Measurements from ENCODE around the gene NOTO. TPM values are rescaled to one million over a fixed set of nuclear protein-coding genes. Genes with fewer than 3 reads are reported as not detected.

NOTO gene
- total RNA-seq, 2 donors from 2014 or later = not detected

DNA sequence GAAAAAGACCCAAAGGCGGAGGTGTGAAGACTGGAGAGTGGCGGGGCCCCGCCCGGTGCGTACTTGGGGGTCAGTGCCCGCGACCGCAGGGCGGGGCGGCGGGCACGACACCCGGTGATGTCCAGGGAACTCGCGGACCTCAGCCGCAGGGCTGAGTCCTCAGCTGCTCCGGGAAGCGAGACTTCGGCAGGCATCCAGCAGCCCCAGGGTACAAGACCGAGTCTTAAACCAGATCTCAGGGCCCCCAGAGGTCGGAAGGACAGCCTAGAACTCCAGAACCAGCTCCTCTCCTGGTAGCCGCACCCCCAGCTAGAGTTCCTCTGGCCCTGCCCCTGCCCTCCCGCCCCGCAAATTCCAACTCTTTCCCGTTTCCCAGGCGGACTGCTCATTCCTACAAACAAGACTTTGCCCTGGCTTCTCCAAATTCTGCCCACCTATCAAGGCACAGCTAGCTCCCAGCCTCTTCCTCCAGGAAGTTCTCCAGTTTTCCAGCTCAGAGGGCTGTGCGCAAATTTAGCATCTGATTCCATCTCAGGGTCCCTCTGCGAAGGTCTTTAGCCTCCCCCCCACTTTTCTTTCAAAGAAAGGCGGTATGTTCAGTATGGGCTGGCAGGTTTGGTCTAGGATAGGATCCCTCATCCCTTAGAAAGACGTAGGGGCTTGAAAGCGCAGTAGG is 26.0 kb upstream of the NOTO start:
- TF ChIP-seq, protein P1, sequence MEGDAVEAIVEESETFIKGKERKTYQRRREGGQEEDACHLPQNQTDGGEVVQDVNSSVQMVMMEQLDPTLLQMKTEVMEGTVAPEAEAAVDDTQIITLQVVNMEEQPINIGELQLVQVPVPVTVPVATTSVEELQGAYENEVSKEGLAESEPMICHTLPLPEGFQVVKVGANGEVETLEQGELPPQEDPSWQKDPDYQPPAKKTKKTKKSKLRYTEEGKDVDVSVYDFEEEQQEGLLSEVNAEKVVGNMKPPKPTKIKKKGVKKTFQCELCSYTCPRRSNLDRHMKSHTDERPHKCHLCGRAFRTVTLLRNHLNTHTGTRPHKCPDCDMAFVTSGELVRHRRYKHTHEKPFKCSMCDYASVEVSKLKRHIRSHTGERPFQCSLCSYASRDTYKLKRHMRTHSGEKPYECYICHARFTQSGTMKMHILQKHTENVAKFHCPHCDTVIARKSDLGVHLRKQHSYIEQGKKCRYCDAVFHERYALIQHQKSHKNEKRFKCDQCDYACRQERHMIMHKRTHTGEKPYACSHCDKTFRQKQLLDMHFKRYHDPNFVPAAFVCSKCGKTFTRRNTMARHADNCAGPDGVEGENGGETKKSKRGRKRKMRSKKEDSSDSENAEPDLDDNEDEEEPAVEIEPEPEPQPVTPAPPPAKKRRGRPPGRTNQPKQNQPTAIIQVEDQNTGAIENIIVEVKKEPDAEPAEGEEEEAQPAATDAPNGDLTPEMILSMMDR (IDR thresholded peaks at IDR 0.05) = no peak
- Histone ChIP-seq H3K27ac (peak overlapping the region; percentile 71 to 80), H3K9me3 (no peaks in the 10 kb centered on the region), H3K4me3 (peak overlapping the region; percentile 77), H3K4me1 (ENCODE audit: control insufficient read depth in 1 of 2, low read depth in 2 of 2) (peaks cover 0 to 19% of the 10 kb centered on the region in 2 donors), H3K27me3 (replicated peaks; ENCODE audit: insufficient read depth) (no peaks in the 10 kb centered on the region), H3K36me3 (no peaks in the 10 kb centered on the region)
- DNase-seq (ENCODE audit: low spot score) (no peak), ATAC-seq (ENCODE audit: insufficient number of reproducible peaks, low FRiP score, low read depth) (peak; percentile 46)

DNA sequence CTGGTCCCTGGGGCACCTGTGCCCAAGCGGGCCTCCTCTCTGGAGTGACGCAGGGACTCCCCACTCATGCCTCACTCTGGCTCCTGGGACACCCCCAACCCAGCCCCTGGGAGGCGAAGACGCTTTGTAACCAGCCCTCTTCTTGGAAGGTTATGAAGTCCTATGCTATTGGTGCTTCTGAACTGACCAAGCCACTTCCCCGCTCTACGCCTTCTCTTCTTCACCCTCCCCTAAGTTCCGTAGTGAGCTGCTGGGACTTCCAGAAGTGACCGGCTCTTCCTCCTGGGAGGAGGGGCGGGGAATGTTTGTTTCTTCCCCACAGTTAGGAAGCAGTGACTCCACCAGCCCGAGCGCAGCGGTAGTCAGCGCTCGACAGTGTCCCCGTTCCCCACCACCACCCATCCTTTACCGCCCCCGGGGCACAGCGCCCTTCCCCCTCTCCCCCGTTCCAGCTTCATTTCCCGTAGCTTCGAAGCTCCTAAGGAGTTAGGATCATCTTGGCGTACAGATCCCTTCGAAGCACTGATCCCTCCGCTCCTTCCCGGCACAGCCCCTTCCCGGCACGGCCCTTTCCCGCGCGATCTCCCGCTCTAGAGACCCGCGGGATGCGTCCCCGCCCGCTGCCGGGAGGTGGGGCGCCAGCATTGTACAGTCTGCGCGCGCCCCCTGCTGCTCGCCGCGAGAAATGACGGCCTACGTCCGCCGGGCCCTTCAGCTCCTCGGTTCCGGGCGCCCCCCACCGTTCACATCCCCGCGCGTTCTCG is 25.3 kb upstream of the NOTO start:
- DNase-seq (ENCODE audit: low spot score) = peak; percentile 79
- Histone ChIP-seq H3K4me1 (ENCODE audit: control insufficient read depth in 1 of 2, low read depth in 2 of 2) (peaks cover 0 to 19% of the 10 kb centered on the region in 2 donors), H3K4me3 (peak overlapping the region; percentile 77), H3K27me3 (replicated peaks; ENCODE audit: insufficient read depth) (no peaks in the 10 kb centered on the region), H3K36me3 (no peaks in the 10 kb centered on the region), H3K27ac (peak overlapping the region; percentile 71 to 80), H3K9me3 (no peaks in the 10 kb centered on the region)
- TF ChIP-seq, protein P1 (IDR thresholded peaks at IDR 0.05) = peak; percentile 98
- peak; percentile 65 for ATAC-seq (ENCODE audit: insufficient number of reproducible peaks, low FRiP score, low read depth)

DNA sequence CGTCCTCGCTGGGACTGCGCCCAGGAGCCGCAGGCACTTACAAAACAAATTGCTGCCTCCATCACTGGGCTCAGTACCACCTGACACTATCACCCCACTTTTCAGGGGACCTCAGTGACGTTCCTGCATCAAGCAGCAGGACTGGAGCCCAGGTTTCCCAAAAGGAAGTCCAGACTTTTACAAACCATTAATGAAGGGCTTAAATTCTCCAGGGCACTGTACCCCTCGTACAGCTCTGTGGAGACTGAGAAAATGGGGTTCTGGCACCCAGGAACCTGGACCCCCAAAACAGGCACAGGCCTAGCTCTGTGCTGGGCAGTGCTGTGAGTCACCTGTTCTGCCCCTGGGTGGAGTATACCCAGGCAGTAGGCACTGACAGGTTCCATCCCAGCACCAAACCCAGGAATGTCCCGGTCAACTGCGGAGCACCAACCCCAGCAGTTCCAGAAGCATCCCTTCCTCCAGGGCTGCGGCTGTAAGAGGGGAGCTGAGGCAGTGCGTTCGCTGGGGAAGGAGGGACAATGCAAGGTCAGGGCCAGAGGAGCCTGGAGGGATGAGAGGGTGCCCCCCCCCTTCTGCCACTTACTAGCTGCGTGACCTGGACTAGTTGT is 24.6 kb upstream of the NOTO start:
- Histone ChIP-seq H3K4me1 (ENCODE audit: control insufficient read depth in 1 of 2, low read depth in 2 of 2) (peaks cover 0 to 19% of the 10 kb centered on the region in 2 donors), H3K36me3 (no peaks in the 10 kb centered on the region), H3K27ac (no peak overlapping the region), H3K9me3 (no peaks in the 10 kb centered on the region), H3K27me3 (replicated peaks; ENCODE audit: insufficient read depth) (no peaks in the 10 kb centered on the region), H3K4me3 (peak overlapping the region; percentile 77)
- DNase-seq (ENCODE audit: low spot score) = no peak
- TF ChIP-seq, protein P1 (IDR thresholded peaks at IDR 0.05) = no peak
- ATAC-seq (ENCODE audit: insufficient number of reproducible peaks, low FRiP score, low read depth) = peak; percentile 14

DNA sequence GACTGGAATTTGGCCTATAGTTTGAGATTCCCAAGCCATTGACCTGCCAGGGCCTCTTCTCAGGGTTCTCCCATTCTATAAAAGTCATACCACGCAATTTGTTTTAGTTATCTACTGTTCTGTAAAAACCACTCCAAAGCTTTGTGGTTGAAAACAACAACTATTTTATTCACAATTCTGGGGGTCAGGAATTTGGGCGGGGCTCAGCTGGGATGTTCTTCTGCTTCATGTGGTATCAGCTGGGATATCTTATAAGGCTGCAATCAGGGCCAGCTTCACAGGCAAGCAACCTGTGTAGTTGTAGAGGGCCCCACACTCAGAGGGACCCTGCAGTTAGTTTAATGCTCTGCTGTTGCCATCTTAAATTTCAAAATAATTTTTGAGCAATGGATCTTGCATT is 16.4 kb upstream of the NOTO start:
- DNase-seq (ENCODE audit: low spot score) (no peak), ATAC-seq (ENCODE audit: insufficient number of reproducible peaks, low FRiP score, low read depth) (no peak)
- peaks cover 7% of the 10 kb centered on the region for H3K9me3 ChIP-seq
- no peaks in the 10 kb centered on the region for H3K27me3 ChIP-seq (replicated peaks; ENCODE audit: insufficient read depth)
- no peak overlapping the region for H3K4me3 ChIP-seq
- no peak overlapping the region for H3K27ac ChIP-seq
- H3K4me1 ChIP-seq (ENCODE audit: control insufficient read depth in 1 of 2, low read depth in 2 of 2) = no peaks in the 10 kb centered on the region
- TF ChIP-seq, protein P1 (IDR thresholded peaks at IDR 0.05) = no peak
- H3K36me3 ChIP-seq = no peaks in the 10 kb centered on the region

DNA sequence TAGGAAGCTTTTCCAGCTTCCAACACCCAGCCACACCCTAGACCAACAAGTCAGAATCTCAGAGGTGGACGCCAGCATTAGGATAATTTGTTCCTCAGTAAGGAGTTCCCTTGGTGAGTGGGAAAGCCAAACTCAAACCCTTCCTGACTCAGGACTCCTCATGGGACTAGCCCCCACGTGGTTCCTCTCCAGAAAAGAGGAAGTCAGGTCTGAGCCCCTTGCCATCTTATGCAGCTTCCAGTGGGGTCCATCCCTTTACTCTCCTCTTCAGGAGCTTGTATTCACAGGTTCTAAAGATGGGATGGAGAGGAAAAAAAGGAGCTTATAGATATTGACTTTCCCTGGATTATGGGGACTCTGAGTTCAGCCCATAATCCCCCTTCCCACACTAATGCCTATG is 14.8 kb upstream of the NOTO start:
- TF ChIP-seq, protein P1 (IDR thresholded peaks at IDR 0.05) = no peak
- H3K4me1 ChIP-seq (ENCODE audit: control insufficient read depth in 1 of 2, low read depth in 2 of 2) = no peaks in the 10 kb centered on the region
- DNase-seq (ENCODE audit: low spot score) = no peak
- H3K4me3 ChIP-seq = no peak overlapping the region
- H3K27ac ChIP-seq = no peak overlapping the region
- H3K9me3 ChIP-seq = peaks cover 7% of the 10 kb centered on the region
- no peak for ATAC-seq (ENCODE audit: insufficient number of reproducible peaks, low FRiP score, low read depth)
- H3K27me3 ChIP-seq (replicated peaks; ENCODE audit: insufficient read depth) = no peaks in the 10 kb centered on the region
- H3K36me3 ChIP-seq = no peaks in the 10 kb centered on the region
